Astrocyte of the cerebellum (primary cell): ENCODE data around the gene FOXB2.

ENCODE experiments used
- DNase-seq: peaks from one replicate; pipeline ENCODE4 v3.0.0-alpha.2; 2011; ENCODE audit warnings: low read depth
- H3K4me3 ChIP-seq: 2 replicates; pipeline ENCODE4 v1.5.1; 2011; ENCODE audit warnings: mild to moderate bottlenecking, low read depth, low read length, moderate library complexity
- CTCF ChIP-seq: IDR thresholded peaks from 2 replicates; pipeline ENCODE4 v1.5.1; 2012; ENCODE audit warnings: low read length, low read depth, moderate library complexity, mild to moderate bottlenecking; ENCODE audit errors: missing control alignments
- in situ Hi-C: cut with HindIII; loops from 2 replicates; pipeline ENCODE4 v1.10.0; 2017; ENCODE audit warnings: low sequenced_read_pairs

Gene FOXB2

GRCh38 chr9:77015327-77016048 is 4.0 kb upstream of the FOXB2 start:
- in situ Hi-C loops, result no loop called here
- TF ChIP-seq CTCF, result no peak
- no peak overlapping the region for H3K4me3 ChIP-seq
- no peak for DNase-seq

DNA sequence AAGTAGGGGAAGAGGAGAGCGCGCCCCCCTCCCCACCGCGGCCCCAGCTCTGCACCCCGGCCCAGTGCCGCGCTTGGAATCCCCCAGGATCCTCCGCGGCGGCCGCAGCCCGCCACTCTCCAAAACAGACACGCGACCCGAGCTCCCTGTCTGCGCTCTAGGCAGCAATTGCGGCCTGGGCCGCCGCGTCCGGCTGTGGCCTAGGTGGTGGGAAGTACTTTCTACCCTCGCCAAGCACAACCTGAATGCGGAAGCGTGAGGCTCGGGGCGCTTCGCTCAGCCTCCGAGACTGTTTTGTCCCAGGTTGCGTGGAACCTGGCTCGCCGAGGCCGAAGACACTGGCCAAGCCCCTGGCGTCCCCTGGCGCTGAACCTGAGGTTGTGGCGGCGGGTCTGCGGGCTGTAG is 3.3 kb upstream of the FOXB2 start:
- no peak for TF ChIP-seq CTCF
- no peak for DNase-seq
- in situ Hi-C loops, result no loop called here
- H3K4me3 ChIP-seq, result no peak overlapping the region

GRCh38 chr9:77016526-77017504 is 2.6 kb upstream of the FOXB2 start:
- no peak for TF ChIP-seq CTCF
- H3K4me3 ChIP-seq, result no peak overlapping the region
- no peak for DNase-seq
- in situ Hi-C loops, result no loop called here

GRCh38 chr9:77017505-77017894 is 2.0 kb upstream of the FOXB2 start:
- DNase-seq, result no peak

DNA sequence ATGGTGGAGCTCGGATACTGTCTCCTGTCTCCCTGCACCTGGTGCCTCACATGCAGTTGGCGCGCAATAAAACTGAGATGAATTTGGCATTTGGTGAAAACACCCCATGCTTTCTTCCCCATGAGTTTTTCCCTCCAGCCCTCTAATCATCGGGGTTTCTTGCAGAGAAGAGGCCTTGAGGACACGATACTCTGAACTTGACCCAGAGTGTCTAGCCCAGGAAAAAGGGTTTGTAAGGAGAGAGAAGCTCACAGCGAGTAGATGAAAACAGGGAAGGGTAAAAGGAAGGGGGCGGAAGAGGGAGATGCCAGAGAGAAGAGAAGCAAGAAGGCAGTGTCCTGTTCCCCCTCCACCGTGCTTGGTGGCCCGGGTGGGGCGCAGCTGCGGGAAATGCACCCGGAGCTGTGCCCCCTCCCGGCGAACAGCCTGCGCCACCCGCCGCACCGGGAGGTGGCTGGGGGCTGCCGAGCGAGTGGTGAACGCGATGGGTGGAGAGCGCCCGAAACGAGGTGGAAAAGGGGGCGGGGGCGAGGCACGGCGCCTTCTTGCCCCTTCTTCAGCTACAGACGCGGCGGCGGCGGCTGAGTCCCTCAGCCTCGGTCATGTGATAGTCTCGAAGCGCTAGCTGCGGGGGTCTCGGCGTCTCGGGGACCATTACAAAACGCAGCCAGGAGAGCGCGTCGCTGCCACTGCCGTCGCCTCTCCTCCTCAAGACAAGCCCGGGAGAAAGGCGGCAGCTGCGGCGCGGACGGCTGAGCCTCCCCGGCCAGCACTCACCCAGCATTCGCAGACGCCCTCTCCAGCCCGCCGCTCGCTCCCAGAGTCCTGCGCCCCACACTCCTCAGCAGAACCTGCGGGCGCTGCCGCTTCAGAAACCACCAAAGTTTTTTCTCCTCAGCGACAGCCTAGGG is 1.1 kb upstream of the FOXB2 start:
- H3K4me3 ChIP-seq, result peak overlapping the region; percentile 9
- DNase-seq, result no peak
- no peak for TF ChIP-seq CTCF
- in situ Hi-C loops, result no loop called here

More at GRCh38 chr9:77017505-77017894, 2.0 kb upstream of the FOXB2 start:
- in situ Hi-C loops, result no loop called here
- TF ChIP-seq CTCF, result no peak
- H3K4me3 ChIP-seq, result no peak overlapping the region

- DNase-seq, result no peak
- in situ Hi-C loops, result no loop called here
- H3K4me3 ChIP-seq, result peak overlapping the region; percentile 9
- TF ChIP-seq CTCF, result no peak
These were observed 553 bp upstream of the FOXB2 start for GRCh38 chr9:77018969-77019235.
